Bronchus fibroblast of lung (primary cell): ENCODE data around the gene BICDL2. TPM values are rescaled to one million over a fixed set of nuclear protein-coding genes. Genes with fewer than 3 reads are reported as not detected.

ENCODE experiments used
- total RNA-seq: library from RNA; depleted of rRNA; stranded (reverse); fragments of >200 nt; gene quantifications from 2 replicates; pipeline ENCODE4 v1.2.3, GENCODE V29; 2015

BICDL2 gene, protein sequence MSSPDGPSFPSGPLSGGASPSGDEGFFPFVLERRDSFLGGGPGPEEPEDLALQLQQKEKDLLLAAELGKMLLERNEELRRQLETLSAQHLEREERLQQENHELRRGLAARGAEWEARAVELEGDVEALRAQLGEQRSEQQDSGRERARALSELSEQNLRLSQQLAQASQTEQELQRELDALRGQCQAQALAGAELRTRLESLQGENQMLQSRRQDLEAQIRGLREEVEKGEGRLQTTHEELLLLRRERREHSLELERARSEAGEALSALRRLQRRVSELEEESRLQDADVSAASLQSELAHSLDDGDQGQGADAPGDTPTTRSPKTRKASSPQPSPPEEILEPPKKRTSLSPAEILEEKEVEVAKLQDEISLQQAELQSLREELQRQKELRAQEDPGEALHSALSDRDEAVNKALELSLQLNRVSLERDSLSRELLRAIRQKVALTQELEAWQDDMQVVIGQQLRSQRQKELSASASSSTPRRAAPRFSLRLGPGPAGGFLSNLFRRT
- total RNA-seq = not detected in 2 replicates

DNA sequence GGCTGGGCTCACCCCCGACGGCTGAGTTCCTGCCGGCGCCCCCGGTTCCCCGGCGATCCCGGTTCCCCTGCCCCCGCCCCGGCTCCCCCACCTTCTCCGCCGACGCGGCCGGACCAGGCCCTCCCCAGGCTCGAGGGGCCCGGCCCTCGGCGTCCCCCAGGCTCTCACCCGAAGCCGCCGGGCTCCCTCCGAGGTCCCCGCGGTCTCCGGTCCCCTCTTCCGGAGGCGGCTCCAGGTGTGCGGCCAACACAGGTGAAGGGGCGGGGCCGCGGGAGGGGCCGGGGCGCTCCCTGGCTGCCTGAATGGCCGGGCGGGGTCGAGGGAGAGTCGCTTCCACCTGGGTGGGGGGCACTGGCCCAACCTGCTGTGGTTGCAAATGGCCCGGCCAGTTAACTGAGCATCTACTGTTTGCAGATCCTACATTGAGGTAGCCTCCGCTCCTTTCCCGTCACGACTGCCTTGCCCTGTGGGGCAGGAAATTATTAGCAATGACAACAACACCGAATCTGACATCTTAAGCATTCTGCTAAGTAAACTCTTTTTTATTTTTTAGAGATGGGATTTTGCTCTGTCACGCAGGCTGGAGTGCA lies at the start of gene BICDL2:
TSS of gene BICDL2 (minus strand) at position 219 of the 590 bp plus-strand sequence. CDS start 1,448 bp downstream, outside the sequence.

DNA sequence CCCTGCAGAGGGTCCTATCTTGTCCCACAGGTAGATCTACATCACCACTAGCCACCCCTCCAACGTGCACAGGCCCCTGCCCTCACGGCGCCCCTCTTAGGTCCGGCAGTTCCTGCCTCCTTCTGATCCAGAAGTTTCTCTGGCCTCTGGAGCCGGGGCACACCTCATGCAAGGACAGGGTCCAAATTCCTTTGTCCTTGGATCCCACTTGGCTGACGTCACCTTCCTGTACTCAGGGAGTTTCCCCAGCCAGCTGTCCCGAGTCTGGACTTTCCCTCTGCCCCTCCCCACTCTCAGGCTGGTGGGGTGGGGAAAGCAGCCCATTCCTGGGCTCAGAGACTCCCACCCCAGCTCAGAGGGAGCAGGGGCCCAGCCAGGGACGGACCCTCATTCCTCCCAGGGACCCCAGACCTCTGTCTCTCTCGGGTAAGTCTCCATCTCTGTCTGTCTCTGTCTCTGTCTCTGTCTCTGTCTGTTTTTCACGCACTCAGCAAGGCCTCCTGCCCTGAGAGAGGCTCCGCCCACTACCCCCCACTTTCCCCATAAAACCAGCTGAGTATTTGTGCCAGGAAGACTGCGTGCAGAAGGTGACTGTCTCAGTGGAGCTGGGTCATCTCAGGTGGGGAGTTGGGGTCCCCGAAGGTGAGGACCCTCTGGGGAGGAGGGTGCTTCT lies 28.5 kb upstream of the BICDL2 start, which contains the start of gene IL32:
TSS of gene IL32 (plus strand) at position 572 of the 673 bp plus-strand sequence. CDS start 172 bp downstream, outside the sequence.

DNA sequence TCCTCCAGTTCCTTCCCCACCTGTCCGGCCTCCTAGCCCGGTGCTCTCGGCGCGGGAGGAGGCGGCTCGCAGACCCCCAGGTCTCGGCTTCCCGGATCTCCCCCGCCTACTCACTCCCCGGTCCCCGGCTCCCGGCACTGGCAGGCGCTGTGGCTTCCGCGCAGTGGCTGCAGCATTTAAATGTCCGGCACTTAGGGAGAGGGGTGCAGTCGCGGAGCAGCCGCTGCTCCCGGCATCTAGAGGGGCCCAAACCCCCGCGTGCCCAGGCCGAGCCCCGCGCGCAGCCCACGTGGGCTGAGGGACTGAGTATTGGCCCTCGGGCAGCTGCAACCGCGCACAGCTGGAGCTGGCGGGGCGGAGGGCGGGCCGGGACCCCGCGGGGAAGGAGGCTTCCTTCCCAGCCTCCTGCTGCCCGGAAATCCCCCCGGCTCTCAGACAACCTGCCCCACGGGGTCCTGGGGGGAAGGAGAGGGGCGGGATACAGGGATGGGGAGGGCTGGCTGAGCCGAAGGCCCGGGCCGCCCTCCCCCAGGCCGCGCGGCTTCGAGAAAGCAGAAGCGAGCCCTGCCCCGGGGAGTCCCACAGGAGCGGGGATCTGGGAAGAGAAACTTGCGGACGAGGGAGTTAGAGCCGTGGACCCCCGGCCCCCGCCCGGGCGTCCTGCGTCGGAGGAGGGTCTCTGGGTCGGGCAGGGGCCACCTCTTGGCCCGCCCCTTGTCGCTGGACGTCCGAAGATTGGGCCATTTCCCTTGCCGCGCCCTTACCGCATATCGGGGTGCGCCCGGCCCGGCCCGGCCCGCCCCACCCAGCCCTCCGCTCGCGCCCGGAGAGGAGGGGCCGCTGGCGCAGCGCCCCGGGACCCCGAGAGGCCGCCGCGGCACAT lies 9.3 kb upstream of the BICDL2 start, which contains the start of gene MMP25:
TSS of gene MMP25 (plus strand) at position 804 of the 883 bp plus-strand sequence. CDS start 357 bp downstream, outside the sequence.

DNA sequence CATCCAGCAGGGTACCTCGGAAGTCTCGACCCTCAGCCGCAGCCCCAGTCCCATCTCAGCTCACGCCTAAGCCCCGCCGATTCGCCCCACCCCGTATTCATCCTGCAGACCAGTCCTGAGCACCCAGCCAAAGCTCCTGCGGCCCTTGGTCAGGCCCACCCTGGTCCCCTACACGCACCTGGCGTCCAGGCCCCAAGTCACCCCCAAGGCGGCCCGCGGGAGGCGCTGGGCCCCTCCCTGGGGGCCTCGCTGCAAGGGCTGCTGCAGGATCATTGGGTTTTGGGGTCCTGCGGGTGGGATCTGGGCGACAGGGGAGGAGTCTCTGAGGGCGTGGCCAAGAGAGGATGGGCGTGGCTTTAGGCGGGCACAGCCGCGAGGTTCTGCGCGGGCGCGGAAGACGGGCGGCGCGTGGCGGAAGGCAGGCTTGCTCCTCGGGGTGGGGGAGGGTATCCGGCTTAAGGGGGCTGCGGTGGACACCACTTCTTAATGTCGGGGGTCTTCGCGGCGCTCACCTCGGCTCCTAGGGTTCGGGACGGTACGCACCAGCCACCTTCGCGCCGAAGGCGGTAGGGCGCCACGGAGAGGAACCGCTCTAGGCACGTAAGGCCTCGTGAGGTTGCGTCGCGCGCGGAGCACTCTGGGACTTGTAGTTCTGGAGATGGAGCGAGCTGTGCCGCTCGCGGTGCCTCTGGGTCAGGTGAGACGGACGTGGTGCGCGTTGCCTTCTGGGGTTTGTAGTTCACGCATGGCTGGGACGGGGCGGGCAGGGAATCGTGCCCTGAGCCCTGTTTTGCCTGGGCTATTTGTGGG lies 12.9 kb downstream of the BICDL2 start, which contains the start of the genes HCFC1R1 and THOC6:
TSS of gene HCFC1R1 (minus strand) at position 274 of the 810 bp plus-strand sequence. CDS start at position 273, 1 bp downstream.
TSS of gene THOC6 (plus strand) at position 367 of the 810 bp plus-strand sequence. CDS start at position 659, 292 bp downstream.

DNA sequence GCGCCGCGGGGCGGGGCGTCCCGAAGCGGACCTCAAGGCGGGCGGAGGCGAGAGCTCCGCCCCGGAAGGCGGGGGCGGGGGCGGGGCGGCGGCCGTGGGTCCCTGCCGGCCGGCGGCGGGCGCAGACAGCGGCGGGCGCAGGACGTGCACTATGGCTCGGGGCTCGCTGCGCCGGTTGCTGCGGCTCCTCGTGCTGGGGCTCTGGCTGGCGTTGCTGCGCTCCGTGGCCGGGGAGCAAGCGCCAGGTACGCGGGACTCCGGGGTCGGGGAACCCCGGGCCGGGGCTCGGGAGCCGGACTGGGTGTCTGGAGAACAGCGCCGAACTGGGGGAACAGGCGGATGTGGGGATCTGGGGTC lies 16.5 kb downstream of the BICDL2 start, which contains the start of gene TNFRSF12A:
TSS of gene TNFRSF12A (plus strand) at position 122 of the 357 bp plus-strand sequence. CDS start at position 152, 30 bp downstream.

DNA sequence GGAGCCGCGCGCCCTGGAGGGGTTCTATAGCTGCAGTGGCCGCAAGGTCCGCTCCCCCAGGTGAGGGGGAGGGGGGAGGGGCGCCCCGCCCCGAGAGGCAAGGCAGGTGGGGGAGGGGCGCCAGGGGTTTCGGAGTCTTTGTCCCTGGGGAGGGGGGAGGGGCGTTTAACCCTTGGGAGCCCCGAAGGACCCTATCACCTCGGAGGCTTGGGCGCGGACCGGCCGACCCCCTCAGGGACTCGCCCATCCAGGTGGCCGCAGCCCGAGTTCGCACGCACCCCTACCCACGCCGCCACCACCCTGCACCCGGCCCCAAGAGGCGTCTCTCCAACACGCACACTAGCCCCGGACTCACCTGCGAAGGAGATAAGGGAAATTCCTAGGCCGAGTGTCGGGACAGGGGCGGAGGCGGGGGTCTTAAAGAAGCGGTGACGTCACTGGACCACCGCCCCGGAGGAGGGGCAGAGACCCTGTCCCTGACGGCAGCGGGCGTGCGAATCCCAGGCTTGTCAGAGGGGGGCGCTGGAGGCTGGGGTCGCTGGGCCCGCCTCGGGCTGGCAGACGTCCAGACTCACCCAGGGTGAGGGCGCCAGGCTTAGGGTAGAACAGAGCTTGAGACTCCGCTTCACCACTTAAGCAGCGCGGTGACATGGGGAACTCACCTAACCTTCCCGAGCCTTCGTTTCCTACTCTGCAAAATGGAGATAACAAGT lies 18.8 kb downstream of the BICDL2 start, which contains the start of gene CLDN6:
TSS of gene CLDN6 (minus strand) at position 390 of the 713 bp plus-strand sequence. CDS start 2,162 bp downstream, outside the sequence.

DNA sequence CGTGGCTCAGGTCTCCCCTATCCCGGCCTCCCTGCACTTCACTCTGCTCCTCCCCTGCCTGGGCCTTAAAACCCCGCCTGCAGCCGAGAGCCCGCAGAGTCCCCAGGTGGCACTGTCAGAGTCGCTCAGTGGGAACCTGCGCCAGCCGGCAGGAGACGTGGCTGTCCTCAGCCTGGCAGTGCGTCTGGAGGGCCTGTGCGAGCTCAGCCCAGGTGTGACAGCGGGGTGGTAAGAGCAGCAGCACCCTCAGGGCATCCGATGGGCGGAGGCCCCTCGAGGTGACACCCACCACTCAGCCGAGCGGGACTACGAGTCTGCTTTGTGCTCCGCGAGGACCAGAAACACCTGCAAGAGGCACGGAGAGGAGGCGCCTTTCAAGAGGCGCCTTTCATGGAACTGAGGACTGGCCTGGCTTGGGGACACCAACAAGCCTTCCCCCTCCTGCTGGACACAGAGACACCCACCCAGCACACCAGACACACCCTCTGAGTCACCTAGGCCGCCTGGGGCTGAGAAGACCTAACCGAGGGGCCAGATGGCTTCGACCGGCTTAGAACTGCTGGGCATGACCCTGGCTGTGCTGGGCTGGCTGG lies 23.8 kb downstream of the BICDL2 start, which contains the start of gene CLDN9:
TSS of gene CLDN9 (plus strand) at position 96 of the 593 bp plus-strand sequence. CDS start at position 536, 440 bp downstream.

DNA sequence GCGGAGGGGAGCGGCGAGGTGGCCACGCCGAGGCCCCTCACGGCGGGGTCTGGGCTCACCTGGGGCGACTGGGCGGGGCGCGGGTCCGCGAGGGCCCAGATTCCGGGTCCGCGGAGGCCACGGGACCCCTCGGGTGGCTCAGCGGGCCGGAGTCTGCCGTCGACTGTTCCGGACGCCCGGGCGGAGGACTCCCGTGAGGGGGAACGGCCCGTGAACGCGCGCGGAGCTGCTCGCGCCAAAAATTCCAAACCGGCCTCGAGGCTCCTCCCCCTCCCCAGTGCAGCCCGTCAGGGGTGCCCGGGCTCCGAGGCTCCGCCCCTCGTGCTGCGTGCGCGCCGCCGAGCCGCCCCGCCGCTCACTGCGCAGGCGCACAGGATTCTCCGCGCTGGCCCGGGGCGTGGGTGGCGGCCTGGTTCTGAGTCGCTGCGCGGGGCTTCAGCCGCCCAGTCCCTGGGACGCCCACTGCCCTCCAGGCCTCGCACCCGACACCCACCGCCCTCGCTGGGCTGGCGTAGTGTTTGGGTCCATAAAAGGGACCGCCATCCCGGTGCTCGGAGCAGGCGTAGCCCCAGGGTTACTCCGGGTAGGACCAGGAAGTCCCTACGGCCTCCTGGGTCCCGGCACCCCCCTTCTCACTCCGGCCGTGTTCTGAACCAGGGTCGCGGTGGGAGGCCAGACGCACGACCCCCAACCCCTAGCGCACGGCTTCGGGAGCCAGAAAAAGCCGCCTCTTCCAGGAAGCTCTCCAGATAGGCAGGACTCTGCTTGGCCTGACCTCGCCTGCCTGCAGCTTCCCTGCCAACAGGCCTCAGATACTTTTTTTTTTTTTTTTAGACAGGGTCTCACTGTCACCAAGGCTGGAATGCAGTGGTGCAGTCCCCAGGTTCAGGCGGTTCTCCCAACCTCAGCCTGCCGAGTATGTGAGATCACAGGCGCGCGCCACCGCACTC lies 56.2 kb downstream of the BICDL2 start, which contains the start of gene PKMYT1:
TSS of gene PKMYT1 (minus strand) at position 220 of the 950 bp plus-strand sequence. CDS start 789 bp downstream, outside the sequence.

Other genes starting within 250 kb of the BICDL2 start
- not detected in 2 replicates for gene PRSS33, start 249.4 kb downstream of the BICDL2 start, total RNA-seq
- gene PRSS41, start 238.5 kb downstream of the BICDL2 start, total RNA-seq = not detected in 2 replicates
- not detected in 2 replicates for gene PRSS21, start 219.7 kb downstream of the BICDL2 start, total RNA-seq
- gene ZG16B, start 206.6 kb downstream of the BICDL2 start, total RNA-seq = 0.45 and 1.0 TPM in 2 replicates
- gene PRSS22, start 178.8 kb downstream of the BICDL2 start, total RNA-seq = not detected in 2 replicates
- 72.8 and 91.0 TPM in 2 replicates for gene FLYWCH2, start 153.7 kb downstream of the BICDL2 start, total RNA-seq
- gene FLYWCH1, start 125.0 kb downstream of the BICDL2 start, total RNA-seq = 34.6 and 35.1 TPM in 2 replicates
- gene KREMEN2, start 72.7 kb downstream of the BICDL2 start, total RNA-seq = 0.15 TPM in 1 of 2 replicates, not detected in the other
- 19.6 and 24.9 TPM in 2 replicates for gene PAQR4, start 67.6 kb downstream of the BICDL2 start, total RNA-seq
- 47.6 and 51.1 TPM in 2 replicates for gene PKMYT1, start 56.5 kb downstream of the BICDL2 start, total RNA-seq
- not detected in 2 replicates for gene CLDN9, start 24.0 kb downstream of the BICDL2 start, total RNA-seq
- 0.15 and 0.17 TPM in 2 replicates for gene CLDN6, start 18.8 kb downstream of the BICDL2 start, total RNA-seq
- 376 and 378 TPM in 2 replicates for gene TNFRSF12A, start 16.6 kb downstream of the BICDL2 start, total RNA-seq
- 59.5 and 72.5 TPM in 2 replicates for gene HCFC1R1, start 13.0 kb downstream of the BICDL2 start, total RNA-seq
- 39.4 and 46.1 TPM in 2 replicates for gene THOC6, start 12.9 kb downstream of the BICDL2 start, total RNA-seq
- gene MMP25, start 9.6 kb upstream of the BICDL2 start, total RNA-seq = under 0.01 TPM in 2 replicates
- gene IL32, start 28.7 kb upstream of the BICDL2 start, total RNA-seq = 24.1 and 25.2 TPM in 2 replicates
- gene ZSCAN10, start 62.4 kb upstream of the BICDL2 start, total RNA-seq = not detected in 2 replicates
- gene ZNF205, start 75.6 kb upstream of the BICDL2 start, total RNA-seq = 13.8 and 14.6 TPM in 2 replicates
- gene ZNF213, start 98.1 kb upstream of the BICDL2 start, total RNA-seq = 4.2 TPM in 2 replicates
- not detected in 2 replicates for gene OR1F1, start 151.3 kb upstream of the BICDL2 start, total RNA-seq
- gene ZNF200, start 198.2 kb upstream of the BICDL2 start, total RNA-seq = 3.4 and 4.0 TPM in 2 replicates
- gene MEFV, start 219.7 kb upstream of the BICDL2 start, total RNA-seq = not detected in 2 replicates
- gene ZNF263, start 246.5 kb upstream of the BICDL2 start, total RNA-seq = 18.3 and 19.7 TPM in 2 replicates